ENCODE results near the gene CPLX4. TPM values are rescaled to one million over a fixed set of nuclear protein-coding genes. Genes with fewer than 3 reads are reported as not detected.

The CPLX4 gene
- polyA plus RNA-seq, 1 donor (not counting 4 experiments of a cell fraction or from before 2014, with no cell fraction given): not detected

DNA sequence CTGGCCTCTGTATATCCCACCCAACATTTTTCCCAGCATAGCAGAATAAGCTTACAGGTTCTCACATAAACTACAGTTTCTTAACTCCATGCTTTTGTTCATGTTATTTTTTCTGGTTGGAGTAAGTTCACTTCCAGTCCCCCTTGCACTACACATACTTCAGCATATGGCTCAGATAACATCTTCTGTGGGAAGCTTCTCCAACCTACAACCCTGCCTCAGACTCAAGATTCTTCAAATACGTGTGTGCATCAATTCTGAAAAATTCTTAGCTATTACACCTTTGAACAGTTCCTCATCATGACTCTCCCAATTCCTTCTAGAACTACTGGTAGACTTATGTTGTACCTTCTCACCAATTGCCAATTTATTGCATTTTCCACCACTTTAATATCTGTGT lies 7.5 kb upstream of the CPLX4 start:
- dilution Hi-C loops (cut with MboI; ENCODE audit: extremely low pct_ligation_motif_present, low sequenced_read_pairs): no loop called here

DNA sequence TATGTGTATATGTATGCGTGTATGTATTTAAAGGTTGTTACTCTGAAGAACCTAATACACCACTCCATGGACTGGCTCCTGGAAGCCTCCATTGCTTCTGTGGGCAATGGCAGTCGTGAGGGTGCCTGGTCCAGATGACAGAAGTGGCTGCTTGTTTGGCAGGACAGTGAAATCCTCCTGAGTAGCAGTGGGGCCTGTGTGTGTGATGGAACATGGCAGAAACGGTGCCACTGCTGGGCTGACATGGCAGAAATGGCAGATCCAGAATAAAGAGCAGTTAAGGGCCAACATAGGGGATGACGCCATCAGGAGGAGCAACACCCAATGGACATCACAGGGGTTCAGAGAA lies 6.1 kb upstream of the CPLX4 start:
- DNase-seq (ENCODE audit: low read depth, low spot score) (no peak), FAIRE-seq (no peak)
- no peaks in the 10 kb centered on the region for H3K4me1 ChIP-seq (ENCODE audit: control insufficient read depth, extremely low read depth, insufficient read depth, low read length)
- no peaks in the 10 kb centered on the region for H3K9me1 ChIP-seq (ENCODE audit: control insufficient read depth, extremely low read depth, insufficient read depth, low read length)
- no peak overlapping the region for H3K27ac ChIP-seq (ENCODE audit: control insufficient read depth, insufficient read depth, low read length)
- dilution Hi-C loops (cut with MboI; ENCODE audit: extremely low pct_ligation_motif_present, low sequenced_read_pairs): no loop called here
- H2AFZ ChIP-seq (ENCODE audit: control insufficient read depth, low read length): no peak overlapping the region
- H3K9me3 ChIP-seq (ENCODE audit: control insufficient read depth, low read depth, low read length): no peaks in the 10 kb centered on the region
- H3K4me2 ChIP-seq (ENCODE audit: control insufficient read depth, extremely low read depth, insufficient read depth, low read depth, low read length): no peak overlapping the region
- H3K4me3 ChIP-seq (ENCODE audit: control insufficient read depth in 2 of 3, extremely low read depth in 1 of 3, insufficient read depth in 2 of 3, low read depth in 1 of 3, low read length in 3 of 3): no peak overlapping the region
- no peaks in the 10 kb centered on the region for H3K79me2 ChIP-seq (ENCODE audit: control insufficient read depth, insufficient read depth, low read length)
- peaks cover 5 to 6% of the 10 kb centered on the region in 2 experiments for H3K36me3 ChIP-seq (ENCODE audit: control insufficient read depth in 2 of 2, extremely low read depth in 1 of 2, insufficient read depth in 2 of 2, low read length in 2 of 2)
- H3K27me3 ChIP-seq (ENCODE audit: control insufficient read depth, extremely low read depth, insufficient read depth, low read length): no peaks in the 10 kb centered on the region
- TF ChIP-seq, protein P1, sequence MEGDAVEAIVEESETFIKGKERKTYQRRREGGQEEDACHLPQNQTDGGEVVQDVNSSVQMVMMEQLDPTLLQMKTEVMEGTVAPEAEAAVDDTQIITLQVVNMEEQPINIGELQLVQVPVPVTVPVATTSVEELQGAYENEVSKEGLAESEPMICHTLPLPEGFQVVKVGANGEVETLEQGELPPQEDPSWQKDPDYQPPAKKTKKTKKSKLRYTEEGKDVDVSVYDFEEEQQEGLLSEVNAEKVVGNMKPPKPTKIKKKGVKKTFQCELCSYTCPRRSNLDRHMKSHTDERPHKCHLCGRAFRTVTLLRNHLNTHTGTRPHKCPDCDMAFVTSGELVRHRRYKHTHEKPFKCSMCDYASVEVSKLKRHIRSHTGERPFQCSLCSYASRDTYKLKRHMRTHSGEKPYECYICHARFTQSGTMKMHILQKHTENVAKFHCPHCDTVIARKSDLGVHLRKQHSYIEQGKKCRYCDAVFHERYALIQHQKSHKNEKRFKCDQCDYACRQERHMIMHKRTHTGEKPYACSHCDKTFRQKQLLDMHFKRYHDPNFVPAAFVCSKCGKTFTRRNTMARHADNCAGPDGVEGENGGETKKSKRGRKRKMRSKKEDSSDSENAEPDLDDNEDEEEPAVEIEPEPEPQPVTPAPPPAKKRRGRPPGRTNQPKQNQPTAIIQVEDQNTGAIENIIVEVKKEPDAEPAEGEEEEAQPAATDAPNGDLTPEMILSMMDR (optimal IDR thresholded peaks at IDR 0.05 in 1 of 3, IDR thresholded peaks at IDR 0.05 in 1 of 3, conservative IDR thresholded peaks at IDR 0.05 in 1 of 3; ENCODE audit: extremely low read depth in 1 of 3, insufficient read depth in 2 of 3, low read length in 3 of 3): no peak
- no peak for TF ChIP-seq EZH2 (IDR thresholded peaks at IDR 0.05; ENCODE audit: low read length)
- H4K20me1 ChIP-seq (ENCODE audit: control insufficient read depth, extremely low read depth, insufficient read depth, low read length): no peaks in the 10 kb centered on the region
- H3K9ac ChIP-seq (ENCODE audit: control insufficient read depth, extremely low read depth, insufficient read depth, low read length): no peak overlapping the region

More for the DNA sequence above, 7.5 kb upstream of the CPLX4 start:
- H3K27me3 ChIP-seq (ENCODE audit: control insufficient read depth, extremely low read depth, insufficient read depth, low read length): no peaks in the 10 kb centered on the region
- H3K4me2 ChIP-seq (ENCODE audit: control insufficient read depth, extremely low read depth, insufficient read depth, low read depth, low read length): no peak overlapping the region
- peaks cover 6 to 8% of the 10 kb centered on the region in 2 experiments for H3K36me3 ChIP-seq (ENCODE audit: control insufficient read depth in 2 of 2, extremely low read depth in 1 of 2, insufficient read depth in 2 of 2, low read length in 2 of 2)
- H3K4me1 ChIP-seq (ENCODE audit: control insufficient read depth, extremely low read depth, insufficient read depth, low read length): no peaks in the 10 kb centered on the region
- H3K27ac ChIP-seq (ENCODE audit: control insufficient read depth, insufficient read depth, low read length): no peak overlapping the region
- TF ChIP-seq, protein P1 (optimal IDR thresholded peaks at IDR 0.05 in 1 of 3, IDR thresholded peaks at IDR 0.05 in 1 of 3, conservative IDR thresholded peaks at IDR 0.05 in 1 of 3; ENCODE audit: extremely low read depth in 1 of 3, insufficient read depth in 2 of 3, low read length in 3 of 3): no peak
- TF ChIP-seq EZH2 (IDR thresholded peaks at IDR 0.05; ENCODE audit: low read length): no peak
- H3K9me3 ChIP-seq (ENCODE audit: control insufficient read depth, low read depth, low read length): no peaks in the 10 kb centered on the region
- H2AFZ ChIP-seq (ENCODE audit: control insufficient read depth, low read length): no peak overlapping the region
- H4K20me1 ChIP-seq (ENCODE audit: control insufficient read depth, extremely low read depth, insufficient read depth, low read length): no peaks in the 10 kb centered on the region
- H3K4me3 ChIP-seq (ENCODE audit: control insufficient read depth in 2 of 3, extremely low read depth in 1 of 3, insufficient read depth in 2 of 3, low read depth in 1 of 3, low read length in 3 of 3): no peak overlapping the region
- H3K79me2 ChIP-seq (ENCODE audit: control insufficient read depth, insufficient read depth, low read length): no peaks in the 10 kb centered on the region
- no peak for FAIRE-seq
- H3K9me1 ChIP-seq (ENCODE audit: control insufficient read depth, extremely low read depth, insufficient read depth, low read length): no peaks in the 10 kb centered on the region
- no peak overlapping the region for H3K9ac ChIP-seq (ENCODE audit: control insufficient read depth, extremely low read depth, insufficient read depth, low read length)
- no peak for DNase-seq (ENCODE audit: low read depth, low spot score)

Data from keratinocyte (primary cell).